AG04450 (cell line): ENCODE results near the gene ZNF607. TPM values are rescaled to one million over a fixed set of nuclear protein-coding genes. Genes with fewer than 3 reads are reported as not detected.
A peak's percentile ranks its signal among the peaks of the same experiment; 100 is the strongest.

Source experiments
- CTCF ChIA-PET: fragments of 300-600, 350-600 bp; formaldehyde crosslinking; extraction: SDS; loops from one replicate; lab custom pipeline; 2022; ENCODE audit warnings: antibody characterized with exemption, inconsistent platforms; lab: Charles Lee
- POLR2A ChIA-PET: fragments of 350-600 bp; formaldehyde crosslinking; extraction: SDS; loops from one replicate; lab custom pipeline; 2021; ENCODE audit warnings: antibody characterized with exemption, inconsistent platforms; lab: Yijun Ruan, JAX
- DNase-seq: peaks from one replicate; pipeline ENCODE4 v3.0.0-alpha.2; 2011; ENCODE audit warnings: low read depth, low spot score
- H3K27ac ChIP-seq: one replicate; pipeline ENCODE4 v1.5.1; 2012; ENCODE audit warnings: low read depth, low read length, control low read depth
- H3K27me3 ChIP-seq: one replicate; pipeline ENCODE4 v1.6.0; 2012; ENCODE audit warnings: low read length; ENCODE audit not compliant: control insufficient read depth, insufficient read depth
- H3K4me3 ChIP-seq: 2 replicates; pipeline ENCODE4 v1.5.1; 2011; ENCODE audit warnings: mild to moderate bottlenecking, low read depth, low read length, control low read depth
- H3K9me3 ChIP-seq: 2 replicates; pipeline ENCODE4 v1.5.1; 2012; ENCODE audit warnings: low read length; ENCODE audit not compliant: control insufficient read depth, insufficient read depth
- polyA plus RNA-seq: library from polyadenylated mRNA; depleted of rRNA; stranded (reverse); fragments of >200 nt; gene quantifications from 2 replicates; pipeline ENCODE4 v1.2.3, GENCODE V29; 2011
- TF ChIP-seq, protein P1 (sequence below): IDR thresholded peaks from 2 replicates; pipeline ENCODE4 v1.5.1; 2011; ENCODE audit warnings: low read depth, low read length, control low read depth, inconsistent platforms

The ZNF607 gene
- polyA plus RNA-seq, 1 experiment: 3.0 TPM

DNA sequence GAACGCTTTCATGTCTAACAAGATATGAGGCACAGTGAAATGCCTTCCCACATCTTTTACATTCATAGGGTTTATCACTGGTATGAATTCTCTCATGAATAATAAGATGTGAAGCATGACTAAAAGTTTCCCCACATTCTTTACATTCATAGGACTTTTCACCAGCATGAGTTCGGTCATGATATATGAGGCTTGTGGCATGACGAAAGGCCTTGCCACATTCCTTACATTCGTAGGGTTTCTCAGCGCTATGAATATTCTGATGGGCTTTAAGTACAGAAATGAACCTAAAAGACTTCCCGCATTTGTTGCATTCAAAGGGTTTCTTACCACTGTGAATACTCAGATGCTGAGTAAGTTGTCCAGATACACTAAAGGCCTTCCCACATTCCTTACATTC lies 21.3 kb downstream of the ZNF607 start:
- Histone ChIP-seq H3K4me3 (no peak overlapping the region), H3K27ac (no peak overlapping the region), H3K9me3 (peaks cover 20% of the 10 kb centered on the region), H3K27me3 (no peaks in the 10 kb centered on the region)
- POLR2A ChIA-PET: no interaction called here
- CTCF ChIA-PET: no interaction called here
- TF ChIP-seq, protein P1, sequence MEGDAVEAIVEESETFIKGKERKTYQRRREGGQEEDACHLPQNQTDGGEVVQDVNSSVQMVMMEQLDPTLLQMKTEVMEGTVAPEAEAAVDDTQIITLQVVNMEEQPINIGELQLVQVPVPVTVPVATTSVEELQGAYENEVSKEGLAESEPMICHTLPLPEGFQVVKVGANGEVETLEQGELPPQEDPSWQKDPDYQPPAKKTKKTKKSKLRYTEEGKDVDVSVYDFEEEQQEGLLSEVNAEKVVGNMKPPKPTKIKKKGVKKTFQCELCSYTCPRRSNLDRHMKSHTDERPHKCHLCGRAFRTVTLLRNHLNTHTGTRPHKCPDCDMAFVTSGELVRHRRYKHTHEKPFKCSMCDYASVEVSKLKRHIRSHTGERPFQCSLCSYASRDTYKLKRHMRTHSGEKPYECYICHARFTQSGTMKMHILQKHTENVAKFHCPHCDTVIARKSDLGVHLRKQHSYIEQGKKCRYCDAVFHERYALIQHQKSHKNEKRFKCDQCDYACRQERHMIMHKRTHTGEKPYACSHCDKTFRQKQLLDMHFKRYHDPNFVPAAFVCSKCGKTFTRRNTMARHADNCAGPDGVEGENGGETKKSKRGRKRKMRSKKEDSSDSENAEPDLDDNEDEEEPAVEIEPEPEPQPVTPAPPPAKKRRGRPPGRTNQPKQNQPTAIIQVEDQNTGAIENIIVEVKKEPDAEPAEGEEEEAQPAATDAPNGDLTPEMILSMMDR: no peak
- DNase-seq: no peak

DNA sequence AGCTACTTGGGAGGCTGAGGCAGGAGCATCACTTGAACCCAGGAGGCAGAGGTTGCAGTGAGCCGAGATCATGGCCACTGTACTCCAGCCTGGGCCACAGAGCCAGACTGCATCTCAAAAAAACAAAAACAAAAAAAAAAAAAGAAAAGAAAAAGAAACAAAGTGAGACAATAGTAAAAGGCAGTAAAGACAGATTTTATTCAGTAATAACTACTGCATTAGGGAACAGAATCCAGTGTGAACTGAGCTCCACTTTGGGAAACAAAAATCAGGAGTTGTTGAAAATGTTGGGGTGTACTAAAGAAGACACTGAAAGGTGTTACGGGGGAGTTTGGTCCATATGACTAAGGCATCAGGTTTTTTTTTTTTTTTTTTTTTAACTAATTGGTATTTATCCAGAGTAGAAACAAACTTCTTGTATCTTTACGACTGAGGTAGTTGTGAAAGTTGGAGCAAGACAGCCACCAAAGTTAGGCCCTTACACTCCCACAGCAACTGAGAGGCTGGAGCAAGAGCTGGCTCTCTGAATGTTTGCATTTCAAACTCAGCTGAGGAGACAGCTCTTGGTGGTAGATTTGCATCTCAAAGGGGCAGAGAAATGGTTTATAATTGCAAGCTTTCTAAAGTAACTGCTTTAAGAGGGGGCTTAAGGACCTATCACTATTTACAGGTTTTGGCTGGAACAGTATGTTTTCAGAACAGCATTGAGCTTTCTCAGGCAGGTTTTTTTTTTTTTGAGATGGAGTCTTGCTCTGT lies 24.2 kb downstream of the ZNF607 start:
- Histone ChIP-seq H3K9me3 (peaks cover 31% of the 10 kb centered on the region), H3K4me3 (no peak overlapping the region), H3K27ac (no peak overlapping the region), H3K27me3 (no peaks in the 10 kb centered on the region)
- TF ChIP-seq, protein P1: no peak
- POLR2A ChIA-PET: no interaction called here
- CTCF ChIA-PET: no interaction called here
- DNase-seq: no peak

DNA sequence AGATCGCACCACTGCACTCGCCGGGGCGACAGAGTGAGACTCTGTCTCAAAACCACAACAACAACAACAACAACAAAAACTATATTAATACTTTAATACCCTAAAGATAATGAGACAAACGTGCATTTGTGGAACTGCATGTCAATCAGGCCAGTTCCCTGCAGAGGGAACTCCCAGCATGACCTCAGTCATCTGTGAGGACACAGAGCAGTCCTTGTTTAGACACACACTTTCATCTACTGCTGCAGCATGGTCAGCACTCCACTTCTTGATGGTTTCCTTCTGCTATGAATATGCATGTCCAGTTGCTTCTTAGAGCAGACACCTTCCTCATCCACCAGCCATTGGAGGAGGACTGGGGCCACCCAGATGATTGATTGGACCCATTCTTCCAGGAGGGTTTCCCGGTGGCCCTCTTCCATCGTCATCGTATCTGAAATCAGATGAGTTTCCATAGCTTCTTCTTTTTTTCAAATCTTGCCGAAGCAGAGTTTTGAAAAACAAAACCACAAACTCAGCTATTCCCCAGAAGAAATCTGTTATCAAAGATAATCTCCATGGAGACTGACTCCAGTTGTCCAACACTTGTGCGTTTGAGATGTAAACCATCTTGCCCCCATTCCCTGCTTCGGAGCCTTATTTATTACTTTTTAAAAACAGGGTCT lies 26.5 kb downstream of the ZNF607 start:
- Histone ChIP-seq H3K9me3 (peaks cover 34% of the 10 kb centered on the region), H3K27ac (no peak overlapping the region), H3K27me3 (no peaks in the 10 kb centered on the region), H3K4me3 (no peak overlapping the region)
- ChIA-PET POLR2A (interaction anchor here (1.2 kb wide), 1 partner anchor 87 kb away, joined by 4 read pairs; the partner anchor contains the start of gene ZNF573), CTCF (interaction anchor here (0.9 to 1.1 kb wide), 2 partner anchors 27 kb away, joined by 3 read pairs; no protein-coding TSS in a partner anchor)
- DNase-seq: no peak
- TF ChIP-seq, protein P1: no peak

- TF ChIP-seq, protein P1: no peak; the same call in 1 of the 2 replicates
- Histone ChIP-seq H3K27me3 (no peaks in the 10 kb centered on the region), H3K4me3 (peak overlapping the region; percentile 76), H3K27ac (peak overlapping the region; percentile 32), H3K9me3 (peaks cover 32% of the 10 kb centered on the region)
- ChIA-PET CTCF (interaction anchor here (0.6 to 0.9 kb wide), 2 partner anchors 28 to 103 kb away, joined by 3 to 5 read pairs; no protein-coding TSS in a partner anchor), POLR2A (interaction anchor here (1.2 kb wide), 1 partner anchor 88 kb away, joined by 4 read pairs; the partner anchor contains the start of gene ZNF573)
- DNase-seq: peak; percentile 66
These were observed 27.6 kb downstream of the ZNF607 start for GRCh38 chr19:37691881-37692504.
